SU-DHL-6 (cell line): ENCODE data around the gene EFCAB8.

Experiments used
- H2AFZ ChIP-seq: fragments of 200-600 bp; sonication (generic); 2 replicates; pipeline ENCODE4 v1.6.1; 2014; ENCODE audit warnings: low read depth, mild to moderate bottlenecking, moderate library complexity, mixed read lengths, antibody characterized with exemption, low read length; ENCODE audit not compliant: severe bottlenecking
- H3F3A ChIP-seq: fragments of 200-600 bp; shearing (Covaris generic); 2 replicates; pipeline ENCODE4 v1.6.0; 2016; ENCODE audit warnings: antibody characterized with exemption, mild to moderate bottlenecking; ENCODE audit not compliant: insufficient read depth
- H3K27ac ChIP-seq: fragments of 200-600 bp; sonication (generic); 2 replicates; pipeline ENCODE4 v1.5.1; 2016; ENCODE audit warnings: low read depth, mild to moderate bottlenecking, low read length, moderate library complexity, mixed read lengths
- H3K27me3 ChIP-seq: fragments of 200-600 bp; sonication (generic), shearing (Covaris generic); 2 replicates; pipeline ENCODE4 v1.6.0; 2014; ENCODE audit warnings: mild to moderate bottlenecking, low read length
- H3K36me3 ChIP-seq: fragments of 200-600 bp; sonication (generic); 2 replicates; pipeline ENCODE4 v1.6.1; 2014; ENCODE audit warnings: mild to moderate bottlenecking, low read length, mixed read lengths
- H3K4me2 ChIP-seq: fragments of 300-600, 200-600 bp; shearing (Covaris generic), sonication (generic); 2 replicates; pipeline ENCODE4 v1.6.0; 2014; ENCODE audit warnings: low read length, low read depth, mild to moderate bottlenecking; ENCODE audit not compliant: poor library complexity, severe bottlenecking
- H3K4me3 ChIP-seq: fragments of 200-600 bp; sonication (generic); 2 replicates; pipeline ENCODE4 v1.5.1; 2014; ENCODE audit warnings: antibody characterized with exemption, low read length, mild to moderate bottlenecking, mixed read lengths; ENCODE audit not compliant: insufficient read depth, poor library complexity, severe bottlenecking
- H3K79me2 ChIP-seq: fragments of 200-600 bp; sonication (generic); 2 replicates; pipeline ENCODE4 v1.6.1; 2014; ENCODE audit warnings: mild to moderate bottlenecking, low read length, moderate library complexity; ENCODE audit not compliant: insufficient read depth
- H3K9ac ChIP-seq: fragments of 200-600 bp; sonication (generic); 2 replicates; pipeline ENCODE4 v1.7.0; 2014; ENCODE audit warnings: mild to moderate bottlenecking, low read length
- H3K9me2 ChIP-seq: fragments of 200-600 bp; sonication (generic); replicated peaks from 2 replicates; pipeline ENCODE4 v1.6.1; 2014; ENCODE audit warnings: low read length; ENCODE audit not compliant: insufficient read depth
- H3K9me3 ChIP-seq: fragments of 200-600 bp; sonication (generic); 2 replicates; pipeline ENCODE4 v1.6.1; 2014; ENCODE audit warnings: low read length, mixed read lengths; ENCODE audit not compliant: insufficient read depth
- H4K20me1 ChIP-seq: fragments of 200-600 bp; sonication (generic); 2 replicates; pipeline ENCODE4 v1.6.1; 2014; ENCODE audit warnings: low read depth, mild to moderate bottlenecking, antibody characterized with exemption, low read length, moderate library complexity, mixed read lengths
- CTCF ChIP-seq: fragments of 200-600 bp; sonication (generic); IDR thresholded peaks from one replicate; pipeline ENCODE4 v1.5.1; 2017; ENCODE audit warnings: antibody characterized with exemption, mild to moderate bottlenecking, low read length, moderate library complexity; ENCODE audit not compliant: insufficient read depth, poor library complexity, severe bottlenecking
- EZH2phosphoT487 ChIP-seq: fragments of 200-600 bp; sonication (generic), shearing (Covaris generic); conservative IDR thresholded peaks from 2 replicates; pipeline ENCODE4 v1.6.1; 2018; ENCODE audit warnings: mild to moderate bottlenecking, antibody characterized with exemption, low read length, moderate library complexity, mixed read lengths

EFCAB8 gene

GRCh38 chr20:32885952-32886351 lies 27.2 kb downstream of the EFCAB8 start:
- no peaks in the 10 kb centered on the region for H4K20me1 ChIP-seq
- no peaks in the 10 kb centered on the region for H3K36me3 ChIP-seq
- H3K4me3 ChIP-seq, result no peak overlapping the region
- H3K9me3 ChIP-seq, result no peaks in the 10 kb centered on the region
- no peak overlapping the region for H3K9ac ChIP-seq
- no peaks in the 10 kb centered on the region for H3K9me2 ChIP-seq
- no peaks in the 10 kb centered on the region for H3F3A ChIP-seq
- no peaks in the 10 kb centered on the region for H3K27me3 ChIP-seq
- H3K4me2 ChIP-seq, result no peak overlapping the region
- no peak overlapping the region for H3K27ac ChIP-seq
- no peak overlapping the region for H2AFZ ChIP-seq
- H3K79me2 ChIP-seq, result no peaks in the 10 kb centered on the region
- no peak for TF ChIP-seq CTCF
- no peak for TF ChIP-seq EZH2phosphoT487

GRCh38 chr20:32886652-32887051 lies 27.9 kb downstream of the EFCAB8 start:
- Histone ChIP-seq H3K9ac (no peak overlapping the region), H3K79me2 (no peaks in the 10 kb centered on the region), H3K9me2 (no peaks in the 10 kb centered on the region), H4K20me1 (no peaks in the 10 kb centered on the region), H3K4me2 (no peak overlapping the region), H2AFZ (no peak overlapping the region), H3K27ac (no peak overlapping the region), H3K27me3 (no peaks in the 10 kb centered on the region), H3F3A (no peaks in the 10 kb centered on the region), H3K4me3 (no peak overlapping the region), H3K9me3 (no peaks in the 10 kb centered on the region), H3K36me3 (no peaks in the 10 kb centered on the region)
- TF ChIP-seq EZH2phosphoT487 (no peak), CTCF (no peak)

- no peaks in the 10 kb centered on the region for H3K9me3 ChIP-seq
- H3K36me3 ChIP-seq, result no peaks in the 10 kb centered on the region
- H4K20me1 ChIP-seq, result no peaks in the 10 kb centered on the region
- no peak overlapping the region for H3K4me2 ChIP-seq
- H2AFZ ChIP-seq, result no peak overlapping the region
- no peak overlapping the region for H3K9ac ChIP-seq
- H3K9me2 ChIP-seq, result no peaks in the 10 kb centered on the region
- H3K4me3 ChIP-seq, result no peak overlapping the region
- no peak overlapping the region for H3K27ac ChIP-seq
- no peaks in the 10 kb centered on the region for H3F3A ChIP-seq
- no peaks in the 10 kb centered on the region for H3K79me2 ChIP-seq
- no peak for TF ChIP-seq CTCF
- TF ChIP-seq EZH2phosphoT487, result no peak
- no peaks in the 10 kb centered on the region for H3K27me3 ChIP-seq
These were observed 28.8 kb downstream of the EFCAB8 start for GRCh38 chr20:32887492-32887891.
